OCI-LY7 (cell line): ENCODE measurements around the gene C1orf105.

ENCODE experiments used
- CTCF ChIP-seq: fragments of 200-600 bp; sonication (generic); conservative IDR thresholded peaks from 2 replicates; pipeline ENCODE4 v1.5.1; 2014; ENCODE audit warnings: mild to moderate bottlenecking, antibody characterized with exemption, low read length, moderate library complexity, mixed read lengths
- EZH2phosphoT487 ChIP-seq: fragments of 200-600 bp; sonication (generic); IDR thresholded peaks from 2 replicates; pipeline ENCODE4 v1.6.1; 2018; ENCODE audit warnings: low read depth, borderline replicate concordance, mild to moderate bottlenecking, mixed run types, antibody characterized with exemption, low read length, moderate library complexity, mixed read lengths

GRCh38 chr1:172378109-172378760 is 42.2 kb upstream of the C1orf105 start:
- no peak for TF ChIP-seq CTCF
- no peak for TF ChIP-seq EZH2phosphoT487
